HG03520 (cell line): ENCODE measurements around the gene MYO16.

Experiments
- ATAC-seq: cut with Tn5 transposase; IDR thresholded peaks from one replicate; pipeline ENCODE4 v1.9.1; 2021; ENCODE audit warnings: mild to moderate bottlenecking, moderate library complexity; ENCODE audit not compliant: unreplicated experiment

MYO16 gene

DNA sequence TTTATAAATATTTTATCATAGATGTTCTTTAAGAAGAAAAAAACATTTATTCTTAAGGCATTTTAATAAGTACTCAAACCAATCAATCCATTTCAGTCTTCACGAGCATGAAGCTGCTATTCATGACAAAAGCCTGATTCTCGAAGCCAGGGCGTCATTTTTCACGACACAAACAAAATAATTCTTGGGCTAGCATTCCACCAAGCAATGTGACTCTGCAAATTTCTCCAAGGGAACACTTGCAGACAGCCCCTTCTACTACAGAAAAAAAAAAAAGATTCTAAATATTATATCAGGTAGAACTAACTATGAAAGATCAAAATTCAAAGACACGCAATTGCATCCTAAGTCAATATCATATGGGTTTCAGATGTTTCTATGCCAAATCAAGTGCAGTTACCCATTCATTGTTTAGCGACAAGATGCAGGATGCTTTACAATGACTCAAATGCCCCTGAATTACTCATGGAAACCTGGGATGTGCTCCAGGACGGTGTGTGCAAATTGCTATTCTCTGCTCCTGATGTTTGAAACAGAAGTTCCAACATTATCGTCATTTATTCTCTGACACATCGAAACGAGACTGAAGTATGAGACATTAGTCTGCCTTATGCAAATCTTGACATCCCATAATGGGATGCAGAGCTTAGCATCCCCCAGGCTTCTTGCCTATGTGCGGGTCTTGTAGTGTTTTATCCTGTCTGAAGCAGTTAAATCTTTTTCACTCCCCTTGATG lies 517.7 kb downstream of the MYO16 start:
- ATAC-seq: no peak

DNA sequence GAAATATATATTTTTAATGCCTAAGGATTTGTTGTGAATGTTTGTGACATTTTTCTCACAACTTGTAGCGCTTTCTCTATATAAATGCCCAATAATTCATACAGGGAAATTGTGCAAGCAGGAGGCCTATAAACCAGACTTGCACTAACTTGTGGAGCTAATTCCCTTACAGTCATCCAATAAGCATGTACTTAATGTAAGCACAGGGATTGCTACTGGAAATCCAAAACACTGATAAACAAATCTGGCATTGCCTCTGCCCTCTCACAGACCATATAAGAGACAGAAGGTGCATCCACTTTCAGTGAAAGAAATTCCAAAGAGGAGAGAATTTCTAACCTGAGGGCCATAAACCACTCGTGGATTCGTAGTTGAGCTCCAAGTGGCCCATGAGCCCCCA lies 518.8 kb downstream of the MYO16 start:
- ATAC-seq: no peak

DNA sequence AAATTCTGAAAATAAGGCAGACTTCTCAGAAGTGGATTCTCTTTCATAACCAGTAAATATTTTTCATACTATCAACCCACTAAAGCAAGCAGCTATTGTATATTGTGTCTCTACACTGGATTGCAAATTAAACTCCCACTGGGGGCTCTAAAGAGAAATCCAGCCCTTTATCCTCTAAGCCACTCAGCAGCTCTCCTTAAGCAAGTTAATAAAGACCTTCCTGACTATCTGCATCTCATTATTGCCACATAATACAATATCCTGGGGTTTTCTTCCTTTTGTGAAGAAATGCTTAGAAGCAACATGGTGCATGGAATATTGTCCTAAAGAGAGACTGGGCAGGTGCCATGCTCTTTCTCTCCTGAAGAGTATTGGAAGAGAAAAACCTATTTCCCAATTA lies 521.3 kb downstream of the MYO16 start:
- ATAC-seq: no peak

DNA sequence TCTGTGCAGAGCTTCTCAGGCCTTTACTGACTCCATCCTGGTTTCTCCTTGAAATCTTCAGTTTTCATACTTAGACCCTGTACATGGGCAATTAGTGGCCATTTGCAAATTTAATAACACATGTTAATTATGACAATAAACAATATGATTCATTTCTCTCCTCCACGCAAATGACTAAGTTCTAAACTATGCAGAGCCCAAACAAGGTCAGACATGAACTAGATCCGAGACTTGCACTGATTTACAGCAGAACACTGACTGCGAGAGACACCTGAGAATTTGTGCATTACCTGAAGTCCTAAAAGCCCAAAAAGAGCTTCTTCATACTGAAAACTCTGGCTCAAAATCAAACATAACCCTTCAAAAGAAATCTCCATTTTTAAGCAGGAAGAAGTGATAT lies 521.8 kb downstream of the MYO16 start:
- ATAC-seq: no peak

DNA sequence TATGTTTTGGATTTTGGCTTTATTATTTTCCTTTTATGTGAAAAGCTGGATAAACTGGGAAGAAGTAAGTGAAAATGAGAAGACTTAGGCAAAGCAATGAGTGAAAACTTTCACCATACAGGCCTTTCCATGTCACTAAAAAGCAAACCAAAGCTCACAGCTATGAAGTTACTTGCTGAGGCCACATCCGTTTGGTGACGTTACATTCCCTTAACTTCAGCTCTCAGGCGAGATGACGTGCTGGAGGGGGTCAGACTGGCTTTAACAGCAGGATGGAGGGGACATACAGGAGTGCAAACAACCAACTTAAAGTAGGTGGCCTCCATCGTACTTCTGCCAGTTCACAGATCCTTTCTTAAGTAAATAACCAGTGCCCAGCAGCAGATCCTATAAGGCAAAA lies 522.3 kb downstream of the MYO16 start:
- no peak for ATAC-seq

DNA sequence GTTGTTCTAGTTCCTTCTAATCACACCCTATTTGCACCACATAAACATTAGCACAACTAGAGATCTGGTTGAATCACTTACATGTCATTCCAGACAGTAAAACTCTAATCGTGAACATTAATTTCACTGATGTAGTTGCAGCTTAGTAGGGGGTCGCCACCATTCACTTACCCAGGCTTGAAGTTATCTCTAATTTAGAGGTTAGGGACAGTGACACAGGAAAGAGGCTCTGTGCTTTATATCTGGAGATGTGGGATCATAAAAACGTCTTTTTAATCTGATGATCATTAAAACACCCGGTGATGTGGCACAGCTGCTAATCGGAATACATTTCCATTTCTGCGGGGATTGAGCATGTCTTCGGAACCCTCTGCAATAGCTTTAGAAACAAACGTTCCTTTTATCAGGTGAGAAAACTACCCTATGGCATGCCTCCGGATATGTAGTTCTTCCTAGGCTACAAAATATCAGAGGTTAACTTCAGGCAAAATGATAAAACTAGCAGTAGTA lies 523.0 kb downstream of the MYO16 start:
- no peak for ATAC-seq

DNA sequence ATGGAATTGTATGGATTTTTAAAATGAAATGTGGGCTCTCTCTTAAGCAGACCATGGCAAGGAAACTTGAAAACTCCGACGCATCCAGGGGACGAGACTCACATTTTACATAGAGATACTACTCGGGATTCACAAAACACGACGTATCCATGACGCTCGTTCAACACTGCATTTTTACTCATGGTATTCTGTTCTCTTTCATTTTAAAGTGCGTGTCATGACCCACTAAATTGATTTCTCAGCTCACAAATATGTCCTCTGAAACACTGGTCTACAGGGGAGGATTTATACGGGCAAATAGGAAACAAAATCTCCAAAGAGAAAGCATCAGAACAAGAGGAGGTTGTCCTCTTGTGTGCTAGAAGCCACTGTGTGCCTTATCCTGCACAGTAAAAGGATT lies 523.5 kb downstream of the MYO16 start:
- no peak for ATAC-seq

DNA sequence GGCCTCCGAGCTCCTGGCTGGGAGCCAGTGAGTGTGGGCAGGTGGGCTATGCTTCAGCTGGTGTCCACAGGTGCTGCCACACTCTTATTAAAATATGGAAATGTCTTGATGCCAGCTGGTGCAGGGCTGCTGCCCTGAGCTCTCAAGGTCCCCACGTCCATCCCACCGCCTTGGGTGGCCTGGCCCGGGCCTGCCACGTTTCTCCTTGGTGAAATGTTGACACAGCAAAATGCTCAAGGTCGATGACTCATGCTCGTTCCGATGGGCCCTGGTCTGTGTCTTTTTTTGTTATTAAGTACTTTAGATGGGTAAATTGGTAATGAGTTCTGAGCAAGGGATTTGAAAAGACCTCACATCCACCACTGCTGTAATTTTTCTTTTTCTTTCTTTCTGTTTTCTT lies 524.7 kb downstream of the MYO16 start:
- ATAC-seq: no peak

DNA sequence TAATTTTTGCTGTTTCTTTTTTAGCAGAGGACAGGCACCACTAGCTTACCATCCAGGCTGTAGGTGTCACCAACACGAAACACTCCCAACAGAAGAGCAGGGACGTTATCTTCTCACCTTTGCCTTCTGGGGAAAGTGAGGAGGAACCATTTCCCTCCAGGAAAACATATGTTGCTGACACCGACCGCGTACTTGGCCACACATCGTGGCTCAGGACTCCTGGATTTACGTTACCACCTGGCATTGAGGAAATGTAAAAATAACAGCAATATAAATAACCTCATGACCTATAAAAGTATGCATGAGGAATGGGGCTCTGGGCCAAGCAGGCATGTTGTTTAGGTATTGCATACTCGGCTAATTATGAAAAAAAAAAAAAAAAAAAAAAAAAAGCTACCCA lies 525.1 kb downstream of the MYO16 start:
- no peak for ATAC-seq

DNA sequence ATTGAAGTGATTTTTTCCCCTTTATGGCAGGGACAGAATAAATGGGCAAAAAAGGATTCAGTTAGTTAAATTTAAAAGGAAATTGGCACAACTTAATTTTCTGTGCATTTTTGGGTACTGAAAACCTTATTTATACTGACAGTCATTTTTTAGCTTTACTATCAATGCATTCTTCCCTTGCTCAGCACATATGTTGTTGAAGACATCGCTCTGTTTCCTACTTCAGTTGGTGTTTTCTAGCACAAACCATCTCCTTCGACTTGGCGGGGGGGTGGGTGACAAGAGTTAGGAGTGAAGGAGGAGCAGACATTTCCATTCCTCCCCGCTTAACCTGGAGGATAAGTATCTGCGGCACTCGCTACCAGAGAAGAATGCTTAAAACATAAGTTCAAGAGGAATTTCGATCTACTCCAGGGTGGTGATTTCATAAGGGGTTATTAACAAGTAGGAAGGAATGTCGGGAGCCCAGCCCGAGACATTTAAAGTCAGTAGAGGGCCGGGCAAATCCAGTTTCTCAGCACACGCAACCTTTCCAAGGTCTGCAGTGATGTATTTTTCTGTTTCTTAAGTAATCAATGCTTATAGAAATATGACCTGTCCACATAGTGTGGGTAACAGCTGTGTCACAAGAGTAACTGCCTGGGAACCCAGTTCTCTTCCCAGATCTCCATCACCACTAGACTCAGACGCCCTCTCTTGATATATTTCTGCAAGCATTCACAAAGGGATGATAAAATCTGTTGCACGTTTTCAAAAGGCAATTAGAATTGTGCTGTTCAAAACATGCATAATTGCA lies 525.8 kb downstream of the MYO16 start:
- ATAC-seq: no peak

DNA sequence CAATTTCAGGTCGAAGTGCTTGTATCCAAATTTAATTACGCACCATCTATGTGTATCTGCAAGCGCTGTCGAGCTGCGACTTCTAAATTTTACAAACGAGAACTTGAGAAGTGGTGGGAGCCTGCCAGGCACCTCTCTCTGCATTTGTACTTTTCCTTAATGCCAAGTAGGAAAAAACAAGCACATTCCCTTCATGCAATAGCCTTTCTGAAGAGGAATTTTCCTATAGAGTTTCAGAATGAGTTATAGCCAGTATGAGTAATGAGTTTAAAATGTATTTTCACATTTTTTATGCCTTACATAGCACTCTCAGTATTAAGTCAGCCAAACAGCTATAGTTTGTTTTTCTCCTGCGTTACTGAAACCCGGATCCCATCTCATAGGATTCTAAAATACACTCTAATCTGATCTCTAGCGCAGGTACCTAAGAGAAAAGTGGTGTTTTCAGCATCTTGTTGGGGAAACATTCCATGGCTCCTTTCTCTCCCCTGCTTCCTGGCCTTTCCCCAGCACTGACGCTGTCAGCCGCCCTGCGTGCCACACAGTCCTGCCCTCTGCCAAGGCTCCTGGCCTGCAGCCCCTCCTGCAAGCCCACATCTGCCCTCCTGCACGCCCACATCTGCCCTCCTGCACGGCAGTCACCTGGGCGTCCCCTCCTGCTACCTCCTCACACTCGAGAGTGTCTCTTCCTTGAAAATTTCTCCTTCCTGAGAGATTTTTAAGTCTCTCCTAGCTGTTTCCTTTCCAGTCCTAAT lies 526.9 kb downstream of the MYO16 start:
- no peak for ATAC-seq

DNA sequence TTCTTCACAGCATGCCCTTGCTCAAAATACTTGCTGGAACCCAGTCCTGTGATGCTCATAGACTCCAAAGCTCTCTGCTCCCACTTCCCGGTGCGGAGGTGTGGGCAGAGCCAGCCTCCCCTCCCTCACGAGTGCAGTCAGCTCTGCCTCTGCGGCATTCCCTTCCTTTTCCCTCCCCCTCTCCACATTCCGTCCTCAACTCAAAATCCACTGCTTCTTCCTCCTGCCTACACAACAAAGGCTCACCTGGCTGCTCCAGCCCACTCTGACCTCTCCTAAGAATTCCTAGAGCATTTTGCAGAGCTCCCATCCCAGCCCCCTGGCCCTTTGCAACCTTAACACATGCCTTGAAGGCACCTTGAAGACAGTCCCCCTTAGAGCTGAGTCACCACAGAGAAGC lies 527.9 kb downstream of the MYO16 start:
- ATAC-seq: no peak

DNA sequence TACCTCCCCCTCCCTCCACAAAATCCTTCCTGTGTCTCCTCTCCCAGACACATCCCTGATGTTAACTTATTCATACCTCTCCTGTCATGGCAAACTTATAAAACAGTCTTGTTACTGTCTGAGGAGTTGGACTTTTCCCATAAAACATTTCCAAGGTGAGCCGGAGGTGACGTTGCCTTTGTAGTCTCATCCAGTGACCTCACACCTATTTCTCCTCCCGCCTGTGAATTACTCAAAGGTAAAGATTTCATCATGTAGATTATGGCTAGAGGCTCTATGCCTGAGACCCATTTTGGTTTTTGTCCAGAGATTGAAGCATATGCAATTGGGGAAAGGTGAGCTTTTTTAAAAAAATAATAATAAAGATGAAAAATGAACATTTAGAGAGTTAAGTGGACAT lies 529.0 kb downstream of the MYO16 start:
- no peak for ATAC-seq

DNA sequence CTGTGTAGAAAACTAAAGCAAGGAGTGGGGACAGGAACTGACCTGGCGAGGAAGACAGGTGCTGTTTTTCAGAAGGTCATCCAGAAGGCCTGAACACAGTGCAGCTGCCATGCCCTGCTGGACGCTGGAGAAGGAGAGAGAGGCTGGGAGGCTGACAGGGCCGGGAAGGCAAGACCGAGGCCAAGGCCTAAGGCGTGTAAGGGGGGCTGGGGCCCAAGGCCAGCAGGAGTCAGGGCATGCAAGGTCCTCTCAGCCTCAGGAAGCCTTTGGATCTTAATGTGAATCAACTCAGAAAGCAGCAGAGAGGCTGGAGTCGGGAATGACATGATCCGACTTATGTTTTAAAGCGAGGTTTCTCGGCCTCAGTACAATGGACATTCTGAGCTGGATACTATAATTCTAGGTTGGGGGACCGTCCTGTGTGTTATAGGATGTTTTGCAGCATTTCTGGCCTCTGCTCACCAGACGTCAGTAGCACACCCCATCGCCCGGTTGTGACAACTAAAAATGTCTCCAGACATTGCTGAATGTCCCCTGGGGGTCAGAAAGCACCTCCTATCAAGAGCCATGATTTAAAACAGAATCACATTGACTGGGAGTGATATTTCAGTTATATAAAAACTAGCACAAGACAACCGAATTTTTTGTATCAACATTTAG lies 530.4 kb downstream of the MYO16 start:
- no peak for ATAC-seq

DNA sequence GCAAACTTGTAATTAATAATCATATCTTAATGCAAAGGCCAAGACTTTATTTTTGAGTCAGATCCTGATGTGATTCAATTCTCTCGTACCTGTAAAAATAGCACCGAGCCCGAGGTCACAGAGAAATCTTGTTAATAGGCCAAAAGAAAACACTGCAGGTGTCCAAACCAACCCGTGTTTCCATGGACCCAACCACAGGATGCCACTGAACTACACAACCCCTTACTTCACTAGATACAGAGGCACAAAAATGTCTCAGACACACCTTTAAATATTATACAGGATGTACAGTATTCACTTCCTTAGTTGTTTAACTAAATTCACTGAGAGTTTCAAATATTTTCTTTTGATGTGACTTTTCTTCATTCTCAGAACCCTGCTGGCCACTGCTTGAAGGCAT lies 530.9 kb downstream of the MYO16 start:
- ATAC-seq: peak; percentile 22

DNA sequence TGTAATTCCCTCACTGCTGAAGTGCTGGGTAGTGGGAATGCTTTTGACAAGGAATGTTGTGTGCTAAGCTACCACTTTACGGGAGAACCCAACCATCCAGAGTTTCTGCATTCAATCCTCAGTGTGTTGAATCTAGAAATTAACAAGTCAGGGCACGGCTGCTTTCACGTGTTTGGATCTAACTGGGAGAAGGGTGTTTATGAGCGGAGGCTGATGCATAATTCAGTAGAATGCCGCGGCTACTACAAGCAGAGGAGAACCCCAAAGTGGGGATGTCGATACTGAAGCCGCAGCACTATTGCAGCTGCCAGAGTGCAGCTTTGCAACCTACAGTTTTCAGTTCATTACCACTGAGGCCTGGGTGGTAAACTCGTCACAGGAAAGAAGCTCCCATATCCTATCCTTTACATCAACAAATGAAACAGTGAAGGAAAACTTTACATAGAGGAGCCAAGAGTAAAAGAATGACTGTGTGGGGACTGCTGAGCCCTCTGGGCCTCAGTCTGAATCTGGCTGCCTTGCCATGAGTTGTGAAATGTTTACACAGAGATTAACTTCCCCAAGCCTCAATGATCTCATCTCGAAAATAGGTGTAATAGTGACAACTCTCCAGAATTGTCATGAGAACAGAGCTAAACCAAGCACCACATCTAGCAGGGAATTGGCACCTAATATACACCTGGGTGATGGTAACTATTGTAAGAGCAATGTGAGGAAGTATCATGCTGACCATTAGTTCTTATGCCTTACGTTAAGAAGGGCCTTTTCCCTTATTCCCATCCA lies 531.7 kb downstream of the MYO16 start:
- ATAC-seq: peak; percentile 27

DNA sequence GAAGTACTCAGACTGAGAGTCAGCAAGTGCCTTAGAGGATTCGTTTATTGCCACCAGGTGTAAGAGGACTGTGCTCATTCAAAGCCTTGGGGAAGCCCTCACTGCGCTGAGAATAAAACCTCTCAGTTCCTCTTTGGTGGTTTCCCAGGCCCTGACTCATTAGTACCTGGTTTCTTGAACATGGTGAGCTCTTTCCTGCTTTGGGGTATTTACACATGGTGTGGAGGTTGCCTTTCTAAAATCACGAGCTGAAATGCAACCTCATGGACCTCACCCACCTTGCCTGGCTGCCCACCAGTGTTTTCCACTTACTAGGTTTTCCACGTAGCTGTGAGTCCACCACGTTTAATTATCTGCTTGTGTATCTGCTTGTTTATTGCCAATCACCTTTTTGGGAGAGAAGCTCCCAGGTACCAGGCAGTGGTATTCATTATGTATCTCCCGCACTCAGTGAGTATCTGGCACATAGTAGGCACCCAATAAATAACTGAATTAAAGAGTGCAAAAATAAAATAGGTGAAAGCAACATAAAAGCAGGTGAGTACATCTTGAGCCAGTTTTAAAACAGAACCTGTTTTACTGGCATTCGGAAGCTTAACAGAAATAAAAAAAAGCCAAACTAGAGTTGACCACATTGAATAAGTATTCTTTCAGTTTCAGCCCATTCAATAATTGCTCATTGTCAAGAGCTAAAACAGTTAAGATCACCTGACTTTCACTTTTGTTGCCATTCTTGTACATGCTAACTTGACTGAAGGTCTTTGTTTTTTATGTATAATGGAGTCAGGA lies 533.0 kb downstream of the MYO16 start:
- ATAC-seq: peak; percentile 87

DNA sequence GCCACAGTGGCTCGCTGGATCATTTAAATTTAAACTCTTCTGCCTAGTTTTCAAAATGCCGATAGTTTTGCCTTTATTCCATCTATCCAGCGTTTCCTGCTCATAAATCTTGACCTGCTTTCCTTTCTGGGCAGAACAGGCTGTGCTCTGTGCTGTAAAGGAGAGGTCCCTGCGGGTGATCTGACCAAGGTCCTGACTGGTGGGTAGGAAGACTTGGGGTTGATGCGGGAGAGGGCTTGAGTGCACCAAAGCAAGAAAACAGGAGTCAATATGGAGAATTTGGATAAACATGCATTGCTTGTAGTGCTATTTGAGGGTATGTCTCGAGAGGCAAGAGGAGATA lies 533.6 kb downstream of the MYO16 start:
- ATAC-seq: no peak

DNA sequence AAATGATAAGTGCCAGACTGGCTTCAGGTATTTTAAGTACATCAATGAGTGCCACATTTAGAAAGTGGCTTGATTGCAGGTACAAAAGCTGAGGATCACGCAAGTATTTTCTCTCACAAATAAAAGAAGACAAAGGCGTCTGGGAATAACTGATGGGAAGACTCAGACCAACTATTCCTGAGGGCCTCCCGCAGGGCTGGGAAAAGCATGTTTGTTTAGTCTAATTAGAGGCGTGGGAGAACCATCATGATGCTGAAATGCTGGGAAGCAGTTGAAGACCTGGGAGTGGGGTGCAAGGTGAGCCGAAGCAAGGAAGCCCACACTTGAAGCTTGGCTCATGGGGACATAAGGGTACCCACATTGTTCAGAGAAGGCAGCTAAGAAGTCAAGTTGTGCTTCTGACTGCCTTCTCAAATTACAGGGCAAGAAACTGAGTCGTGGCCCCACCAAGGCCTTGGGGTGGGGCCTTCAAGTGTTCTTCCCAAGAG lies 536.0 kb downstream of the MYO16 start:
- no peak for ATAC-seq
